GM21786 (cell line): ENCODE measurements around the gene WNK2.
"Not testable (repeated sequence)": the region's sequence is repeated elsewhere in the genome, so short reads cannot be mapped to it uniquely, and the experiment has no call there.

ENCODE experiments used
- ATAC-seq: cut with Tn5 transposase; IDR thresholded peaks from one replicate; pipeline ENCODE4 v1.9.1; 2021; ENCODE audit not compliant: unreplicated experiment

The WNK2 gene

DNA sequence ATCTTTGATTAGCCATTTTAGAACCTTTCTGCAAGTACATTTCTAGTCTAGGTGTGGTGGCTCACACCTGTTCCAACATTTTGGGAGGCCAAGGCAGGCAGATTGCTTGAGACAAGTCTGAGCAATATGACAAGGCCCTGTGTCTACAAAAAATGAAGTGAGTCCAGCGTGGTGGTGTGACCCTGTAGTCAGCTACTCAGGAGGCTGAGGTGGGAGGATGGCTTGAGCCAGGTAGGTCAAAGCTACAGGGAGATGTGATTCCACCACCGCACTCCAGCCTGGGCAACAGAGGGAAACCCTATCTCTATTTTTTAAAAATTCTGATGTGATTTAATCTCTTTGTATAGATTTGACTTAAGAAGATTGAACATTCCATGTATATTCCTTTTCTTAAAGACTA is 171.9 kb downstream of the WNK2 start:
- no peak for ATAC-seq

DNA sequence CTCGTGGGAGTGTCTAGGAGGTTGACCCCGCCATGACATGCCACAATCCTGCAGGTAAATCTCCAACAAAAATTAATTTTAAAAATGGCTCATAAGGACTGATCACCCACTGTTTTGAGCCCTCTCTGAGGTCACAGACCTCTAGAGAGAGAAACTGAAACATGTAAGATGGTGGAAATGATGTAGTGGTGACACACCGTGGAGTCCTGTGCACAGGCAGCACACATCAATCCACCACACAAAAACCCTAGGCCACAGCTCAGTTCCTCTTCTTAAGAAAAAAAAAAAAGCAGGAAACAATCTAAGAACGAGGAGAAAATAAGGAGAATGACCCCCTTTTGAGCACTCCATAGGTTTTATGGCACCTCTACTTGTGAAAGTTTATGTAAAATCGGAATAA is 173.7 kb downstream of the WNK2 start:
- no peak for ATAC-seq

DNA sequence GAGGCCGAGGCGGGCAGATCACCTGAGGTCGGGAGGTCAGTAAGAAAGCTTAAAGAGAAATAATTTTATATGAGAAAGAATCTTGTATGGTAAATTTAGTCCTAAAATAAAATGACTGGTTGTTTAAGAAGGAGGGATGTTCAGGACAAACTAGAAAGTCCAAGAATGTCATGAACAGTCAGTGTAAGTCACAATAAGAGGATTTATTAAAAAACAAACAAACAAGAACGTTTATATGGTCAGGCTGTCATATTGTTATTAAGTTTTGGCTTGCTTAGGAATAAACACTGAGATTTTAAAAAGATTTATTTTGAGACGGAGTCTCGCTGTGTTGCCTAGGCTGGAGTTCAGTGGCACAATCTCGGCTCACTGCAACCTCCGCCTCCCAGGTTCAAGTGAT is 176.0 kb downstream of the WNK2 start:
- ATAC-seq, result not testable (repeated sequence)

DNA sequence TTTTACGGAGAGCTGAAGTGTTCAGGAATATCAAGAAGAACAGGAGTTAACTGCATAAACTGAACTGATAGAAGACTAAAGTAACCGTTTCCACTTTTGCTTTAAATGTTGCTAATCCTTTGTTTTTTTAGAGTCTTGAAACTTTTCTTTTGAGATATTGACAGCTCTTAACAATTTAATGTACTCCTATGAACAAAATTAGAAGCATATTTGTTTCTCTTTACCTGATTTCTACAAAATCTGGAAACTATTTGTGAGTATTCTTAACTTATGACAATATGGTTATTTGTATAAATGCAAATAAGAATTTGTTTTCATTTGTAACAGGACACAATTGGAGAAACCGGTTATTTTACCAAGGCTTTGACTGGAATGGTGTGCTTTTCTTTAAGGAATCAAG is 178.1 kb downstream of the WNK2 start:
- ATAC-seq, result no peak

DNA sequence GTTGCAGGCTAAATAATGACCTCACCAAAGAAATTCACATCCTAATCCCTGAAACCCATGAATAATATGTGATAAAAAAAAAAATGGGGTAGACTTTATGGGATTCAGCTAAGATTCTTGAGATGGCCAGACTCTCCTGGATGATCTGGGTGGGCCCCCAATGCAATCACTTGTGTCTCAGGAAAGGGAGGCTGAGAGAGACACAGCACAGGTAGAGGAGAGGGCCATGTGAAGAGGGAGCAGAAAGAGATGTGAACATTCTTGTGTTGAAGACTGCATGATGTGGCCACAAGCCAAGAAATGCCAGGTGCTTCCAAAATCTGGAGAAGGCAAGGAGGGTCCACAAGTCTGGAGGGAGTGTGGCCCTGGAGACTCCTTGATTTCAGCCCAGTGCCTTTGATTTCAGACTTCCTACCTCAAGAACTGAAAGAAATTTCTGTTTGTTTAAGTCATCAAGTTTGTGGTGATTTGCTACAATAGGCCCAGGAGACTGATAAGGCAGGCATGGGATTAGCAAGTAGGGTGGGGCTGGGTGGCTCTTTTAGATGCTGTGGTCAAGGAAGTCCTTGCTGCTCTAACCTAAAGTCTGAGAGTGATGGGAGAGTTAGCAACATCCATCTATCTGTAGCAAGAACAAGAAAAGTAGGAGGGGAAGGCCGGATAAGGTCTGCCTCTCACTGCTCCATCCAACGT is 180.9 kb downstream of the WNK2 start:
- ATAC-seq, result no peak

DNA sequence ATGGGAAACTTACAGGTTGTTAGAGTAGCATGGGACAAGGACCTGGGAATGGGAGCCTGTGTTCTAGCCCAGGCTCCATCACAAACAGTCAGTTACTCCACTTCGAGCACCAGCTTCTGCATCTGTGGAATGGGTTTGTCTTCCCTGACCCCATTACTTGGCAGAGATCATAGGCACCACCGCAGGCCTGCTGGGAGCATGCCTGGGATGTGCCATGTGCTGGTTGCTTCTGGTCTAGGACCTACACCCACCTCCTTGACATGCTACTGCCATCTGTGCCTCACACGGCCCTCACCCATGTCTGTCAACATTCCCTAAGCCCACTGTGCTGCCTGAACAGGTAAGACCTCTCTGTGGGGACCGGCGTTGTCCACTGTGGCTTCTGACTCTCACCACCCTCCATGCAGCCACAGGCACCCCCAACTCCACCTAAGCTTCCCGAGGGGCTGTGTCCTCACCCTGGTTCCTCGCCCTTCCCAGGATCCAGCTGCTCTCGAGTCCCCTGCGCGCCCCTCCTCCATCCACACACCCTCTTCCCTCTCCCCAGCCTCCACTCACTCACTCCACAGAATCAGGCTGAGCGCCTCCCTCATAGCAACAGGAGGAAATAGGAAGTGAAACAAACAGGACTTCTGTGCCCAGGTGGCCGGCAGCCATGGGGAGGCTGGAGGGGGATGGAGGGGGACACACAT is 181.6 kb downstream of the WNK2 start:
- no peak for ATAC-seq

DNA sequence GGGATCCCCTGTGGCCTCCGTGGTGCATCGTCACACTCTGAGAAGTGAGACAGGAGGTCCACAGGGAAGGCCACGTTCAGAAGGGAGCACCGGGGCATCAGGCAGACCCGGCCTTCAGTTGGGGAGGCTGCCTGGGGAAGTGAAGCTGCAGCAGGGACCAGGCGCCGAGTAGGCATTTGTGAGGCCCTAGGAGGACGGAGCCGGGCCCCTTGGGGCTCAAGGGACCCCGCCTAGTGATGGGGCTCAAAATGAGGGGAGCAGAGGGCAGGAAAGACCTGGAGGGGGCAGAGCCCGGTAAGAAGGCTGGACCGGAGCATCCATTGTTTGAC is 182.1 kb downstream of the WNK2 start:
- no peak for ATAC-seq

DNA sequence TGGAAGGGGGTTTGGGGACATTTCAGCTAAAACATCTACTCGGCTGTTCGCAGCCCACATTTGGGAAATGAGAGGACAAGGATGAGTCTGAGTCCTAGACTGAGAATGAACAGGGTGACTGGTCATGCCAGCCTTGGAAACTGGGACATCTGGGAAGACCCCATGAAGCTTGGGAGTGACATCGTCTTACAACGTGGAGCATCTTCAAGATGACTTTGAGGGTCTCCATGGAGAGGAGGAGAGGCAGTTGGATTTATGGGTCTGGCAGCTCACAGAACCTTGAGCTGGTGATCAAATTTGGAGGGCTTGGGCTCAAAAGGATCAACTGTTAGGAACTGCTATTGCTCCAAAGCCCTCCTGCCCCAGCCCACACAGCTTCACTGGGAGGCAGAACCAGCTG is 182.5 kb downstream of the WNK2 start:
- not testable (repeated sequence) for ATAC-seq

DNA sequence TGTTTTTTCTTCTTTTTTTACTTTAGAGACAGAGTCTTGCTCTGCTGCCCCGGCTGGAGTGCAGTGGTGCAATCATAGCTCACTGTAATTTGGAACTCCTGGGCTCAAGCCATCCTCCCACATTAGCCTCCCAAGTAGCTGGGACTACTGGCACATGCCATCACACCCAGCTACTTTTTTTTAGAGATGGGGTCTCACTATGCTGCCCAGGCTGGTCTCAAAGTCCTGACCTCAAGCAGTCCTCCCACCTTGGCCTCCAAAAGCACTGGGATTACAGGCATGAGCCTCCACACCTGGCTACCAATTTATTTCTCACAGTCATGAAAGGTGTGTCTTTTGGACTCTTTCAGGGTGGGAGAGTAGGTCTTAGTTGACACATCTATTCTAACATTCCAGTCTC is 184.5 kb downstream of the WNK2 start:
- no peak for ATAC-seq

DNA sequence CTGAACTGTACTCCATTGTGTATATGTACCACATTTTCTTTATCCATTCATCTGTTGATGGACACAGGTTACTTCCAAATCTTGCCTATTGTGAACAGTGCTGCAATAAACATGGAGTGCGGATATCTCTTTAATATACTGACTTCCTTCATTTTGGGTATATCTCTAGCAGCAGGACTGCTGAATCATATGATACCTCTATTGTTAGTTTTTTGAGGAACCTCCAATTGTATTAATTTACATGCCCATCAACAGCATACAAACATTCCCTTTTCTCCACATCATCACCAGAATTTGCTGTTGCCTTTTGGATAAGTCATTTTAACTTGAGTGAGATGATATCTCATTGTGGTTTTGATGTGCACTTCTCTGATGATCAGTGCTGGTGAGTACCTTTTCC is 185.7 kb downstream of the WNK2 start:
- no peak for ATAC-seq
